SIG-M5 treated with dmso at 0.1 percent for 504 hours (cell line): ENCODE measurements around the gene CNPY1.

Experiments used
- DNase-seq: peaks from one replicate; lab custom pipeline; 2025; ENCODE audit not compliant: unreplicated experiment; lab: John Stamatoyannopoulos, UW

CNPY1 gene

GRCh38 chr7:155469311-155470185 lies 76.8 kb downstream of the CNPY1 start:
- no peak for DNase-seq

- no peak for DNase-seq
Observed at GRCh38 chr7:155468785-155469148, 77.6 kb downstream of the CNPY1 start.

DNA sequence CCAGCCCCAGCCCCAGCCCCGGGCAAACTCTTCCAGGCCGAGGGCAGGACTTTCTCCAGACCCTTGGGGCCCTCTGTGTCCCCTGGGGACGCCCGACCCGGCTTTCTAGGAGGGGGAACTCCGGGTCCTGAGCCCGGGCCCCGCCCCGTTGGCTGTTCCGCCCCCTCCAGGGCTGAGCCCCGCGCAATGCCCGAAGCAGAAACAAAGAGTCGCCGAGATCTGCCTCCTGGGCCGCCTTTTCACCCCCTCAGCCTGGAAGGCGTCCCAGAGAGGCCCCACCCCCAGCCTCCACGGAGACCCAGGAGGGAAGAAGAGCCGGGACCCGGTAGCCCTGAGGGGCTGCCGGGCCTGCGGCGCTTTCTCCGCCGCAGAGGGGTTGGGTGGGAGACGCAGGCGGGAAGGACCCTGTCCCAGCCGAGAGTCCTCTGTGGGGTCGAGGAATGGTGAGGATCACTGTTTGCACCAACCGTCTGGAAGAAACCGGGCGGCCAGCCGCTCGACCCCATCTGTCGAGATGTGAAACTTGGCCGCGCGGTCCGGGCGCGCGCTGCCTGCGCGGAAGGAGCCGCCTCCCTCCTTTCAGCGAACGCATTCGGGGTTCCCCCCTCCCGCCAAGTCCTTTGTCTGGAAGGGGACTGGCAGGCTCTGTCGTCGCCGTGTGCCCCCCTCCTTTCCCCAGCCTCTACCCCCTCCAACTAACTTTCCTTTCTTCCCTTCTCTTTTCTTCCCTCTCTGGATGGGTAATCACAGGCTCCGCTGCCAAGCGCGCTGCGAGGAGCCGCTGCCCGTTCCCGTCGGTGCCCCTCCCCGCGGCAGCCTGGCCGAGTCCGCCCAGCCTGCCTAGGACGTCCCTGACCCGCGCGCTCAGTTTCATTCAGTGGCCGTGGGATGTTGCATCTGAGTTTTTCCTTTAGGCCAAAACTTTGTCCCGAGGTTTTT lies 78.2 kb downstream of the CNPY1 start:
- no peak for DNase-seq

GRCh38 chr7:155466814-155467733 lies 79.3 kb downstream of the CNPY1 start:
- DNase-seq, result no peak

DNA sequence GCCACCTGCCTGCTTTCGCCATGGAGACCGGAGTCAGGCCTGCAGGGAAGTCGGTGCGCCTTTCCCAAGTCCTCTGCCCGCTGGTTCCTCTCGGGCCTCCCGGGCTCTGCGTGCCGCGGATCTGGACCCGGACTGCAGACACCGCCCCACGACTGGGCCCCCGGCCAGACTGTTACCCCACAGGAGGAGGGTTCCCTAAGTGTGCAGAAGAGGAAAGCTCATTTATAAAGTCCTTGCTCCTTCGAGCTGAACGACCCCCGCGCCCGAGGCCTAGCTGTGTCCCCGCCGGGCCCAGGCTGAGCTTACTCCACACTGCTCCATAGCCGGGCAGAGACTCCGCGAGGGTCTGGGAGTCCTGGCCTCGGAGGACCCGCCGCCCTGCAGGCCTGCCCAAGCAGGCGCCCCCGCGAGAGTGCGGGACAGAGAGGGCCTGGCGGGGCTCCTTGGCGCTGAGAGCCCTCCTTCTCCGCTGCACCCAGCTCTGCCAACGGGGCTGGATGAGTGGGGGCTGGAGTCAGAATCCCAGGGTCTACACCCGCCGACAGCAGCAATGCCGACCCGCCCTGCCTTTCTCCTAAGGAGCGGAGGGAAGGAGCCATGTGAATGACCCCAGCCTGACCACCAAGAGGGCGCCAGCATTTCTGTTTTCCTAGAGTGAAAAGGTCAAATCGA lies 80.1 kb downstream of the CNPY1 start:
- no peak for DNase-seq

DNA sequence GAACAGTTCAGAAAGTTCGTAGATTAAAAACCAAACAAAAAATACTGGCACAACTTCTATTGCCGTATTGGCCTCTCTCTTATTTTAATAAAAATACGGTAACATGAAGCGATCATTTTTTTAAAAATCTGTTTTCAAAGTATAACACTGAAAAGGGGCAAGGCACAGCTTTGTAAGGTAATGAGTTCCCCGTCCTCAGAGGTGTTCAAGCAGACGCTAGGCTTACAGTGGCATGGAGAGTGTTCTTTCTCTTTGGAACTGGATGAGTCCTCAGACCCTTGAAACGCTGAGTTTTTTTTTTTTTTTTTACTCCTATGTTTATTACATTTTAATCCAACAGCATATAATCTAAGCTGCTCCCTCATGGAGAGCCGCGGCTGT lies 80.6 kb downstream of the CNPY1 start:
- DNase-seq, result no peak

DNA sequence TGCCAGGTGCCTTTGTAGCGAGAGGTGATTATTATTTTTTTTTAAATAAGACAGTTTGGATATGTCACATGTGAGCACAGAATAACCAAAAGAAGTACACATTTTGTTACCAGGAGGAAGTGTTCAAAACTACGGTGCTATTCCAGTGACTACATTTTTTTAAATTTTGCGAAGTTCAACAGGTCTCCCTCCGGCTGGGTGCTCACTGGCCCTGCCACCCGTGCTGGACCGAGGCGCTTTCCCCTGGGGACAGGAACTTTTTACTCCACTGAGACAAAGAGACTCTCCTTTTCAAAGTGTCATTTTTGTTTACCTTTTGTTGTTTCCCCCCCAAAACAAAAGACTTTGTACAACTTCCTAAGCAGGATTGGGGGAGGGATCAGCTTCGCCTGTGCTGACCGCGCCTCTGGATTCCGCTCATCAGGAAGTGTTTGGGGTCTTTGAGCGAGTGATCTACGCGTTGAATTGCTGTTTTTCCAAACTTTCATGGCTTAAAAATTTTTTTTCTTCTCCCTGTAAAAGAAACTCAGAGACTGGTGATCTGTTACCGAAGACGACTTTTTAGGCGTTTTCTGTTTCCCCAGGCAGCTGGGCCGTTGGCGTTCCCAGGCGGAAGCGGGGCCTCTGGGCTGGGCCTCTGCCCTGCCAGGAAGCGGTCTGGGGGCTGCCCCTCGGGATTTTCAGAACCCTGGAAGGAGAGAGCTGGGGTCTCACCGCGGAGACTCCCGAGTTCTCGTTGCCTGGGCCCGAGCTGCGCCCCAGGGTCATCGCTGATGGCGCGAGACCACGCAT lies 81.2 kb downstream of the CNPY1 start:
- DNase-seq, result no peak

GRCh38 chr7:155464183-155464582 lies 82.2 kb downstream of the CNPY1 start:
- no peak for DNase-seq

- no peak for DNase-seq
Observed at GRCh38 chr7:155463114-155463811, 83.1 kb downstream of the CNPY1 start.

GRCh38 chr7:155462163-155462735 lies 84.1 kb downstream of the CNPY1 start:
- no peak for DNase-seq

DNA sequence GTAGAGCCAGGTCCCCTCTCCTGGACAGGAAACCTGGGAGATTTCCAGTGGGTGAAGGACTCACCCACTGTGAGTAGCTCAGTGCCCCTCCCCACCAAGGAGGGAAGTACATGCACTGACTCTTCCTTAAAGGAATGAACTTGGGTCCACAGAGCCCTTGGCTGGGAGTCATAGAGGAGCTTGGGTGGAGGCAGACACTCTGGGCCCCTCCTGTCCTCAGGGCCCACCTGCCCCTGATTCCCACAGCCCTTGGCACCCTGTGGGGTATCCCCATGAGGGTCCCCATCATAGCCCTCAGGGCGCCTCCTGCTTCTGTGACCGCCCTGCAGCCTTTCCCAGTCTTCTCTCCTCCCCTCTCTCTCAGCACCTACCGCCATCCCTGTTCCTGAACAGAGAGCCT lies 84.7 kb downstream of the CNPY1 start:
- no peak for DNase-seq

DNA sequence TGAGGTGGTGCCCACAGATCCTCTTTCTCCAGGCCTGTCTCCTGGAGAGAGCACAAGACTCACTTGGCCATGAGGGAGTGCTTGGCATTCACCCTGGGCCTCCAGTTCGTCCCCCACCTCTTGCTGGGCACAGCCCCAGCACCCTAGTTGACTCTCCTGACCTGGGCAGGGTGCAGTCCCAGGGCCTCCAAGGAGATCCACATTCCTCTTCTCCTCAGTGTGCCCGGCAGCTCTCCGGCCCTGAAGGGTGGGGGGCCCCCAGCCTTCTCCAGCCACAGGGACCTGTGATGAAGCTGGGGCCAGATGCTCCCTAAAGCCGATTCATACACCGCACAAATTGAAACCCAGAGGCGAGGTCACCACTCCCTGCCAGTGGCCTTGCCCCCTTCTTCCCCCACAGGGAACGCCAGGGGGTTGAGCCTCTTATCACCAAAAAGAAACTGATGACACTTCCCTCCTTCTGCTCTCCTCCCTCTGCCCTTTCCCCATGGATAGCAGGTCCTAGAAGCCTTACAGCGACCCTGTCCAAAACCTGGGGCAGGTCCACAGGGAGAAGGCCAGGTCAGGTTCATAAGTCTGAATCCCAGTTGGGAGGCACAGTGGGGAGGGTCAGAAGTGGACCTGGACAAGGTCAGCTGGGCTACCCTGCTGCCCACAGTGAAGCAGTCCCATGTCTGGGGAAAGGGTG lies 85.3 kb downstream of the CNPY1 start:
- no peak for DNase-seq

DNA sequence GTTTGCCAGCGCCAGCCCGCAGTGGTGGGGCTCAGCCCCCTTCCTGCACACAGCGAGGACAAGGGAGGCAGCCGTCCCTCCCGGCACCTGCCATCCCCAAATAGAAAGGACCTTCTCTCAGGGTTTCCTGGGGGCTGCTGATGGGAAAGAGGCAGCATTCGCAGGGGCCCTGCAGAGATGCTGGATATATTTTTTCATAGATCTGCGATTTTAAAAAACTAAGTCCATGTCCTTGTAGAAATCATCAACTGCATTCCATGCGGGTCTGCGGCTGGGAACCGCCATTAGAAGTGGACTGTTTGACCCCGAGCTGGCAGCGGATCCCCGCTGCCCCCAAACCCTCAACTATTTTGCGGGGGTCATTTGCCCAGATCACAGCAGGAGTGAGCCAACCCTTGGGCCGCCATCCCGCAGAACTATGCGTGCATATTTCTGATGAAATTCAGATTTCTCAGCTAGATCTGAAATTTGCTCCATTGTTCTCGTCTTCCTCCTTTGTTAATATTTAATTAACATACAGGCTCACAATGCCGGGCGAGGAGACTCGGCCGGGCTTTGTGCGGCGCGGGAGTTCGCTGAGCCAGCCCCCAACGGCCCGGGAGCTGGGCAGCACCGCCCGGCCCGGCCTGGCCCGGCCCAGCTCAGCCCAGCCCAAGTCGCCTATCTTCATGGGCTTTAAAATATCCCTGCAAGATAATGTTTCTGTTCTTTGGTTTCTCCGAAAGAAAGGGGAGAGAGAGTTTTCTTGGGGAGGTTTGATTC lies 86.5 kb downstream of the CNPY1 start:
- no peak for DNase-seq

DNA sequence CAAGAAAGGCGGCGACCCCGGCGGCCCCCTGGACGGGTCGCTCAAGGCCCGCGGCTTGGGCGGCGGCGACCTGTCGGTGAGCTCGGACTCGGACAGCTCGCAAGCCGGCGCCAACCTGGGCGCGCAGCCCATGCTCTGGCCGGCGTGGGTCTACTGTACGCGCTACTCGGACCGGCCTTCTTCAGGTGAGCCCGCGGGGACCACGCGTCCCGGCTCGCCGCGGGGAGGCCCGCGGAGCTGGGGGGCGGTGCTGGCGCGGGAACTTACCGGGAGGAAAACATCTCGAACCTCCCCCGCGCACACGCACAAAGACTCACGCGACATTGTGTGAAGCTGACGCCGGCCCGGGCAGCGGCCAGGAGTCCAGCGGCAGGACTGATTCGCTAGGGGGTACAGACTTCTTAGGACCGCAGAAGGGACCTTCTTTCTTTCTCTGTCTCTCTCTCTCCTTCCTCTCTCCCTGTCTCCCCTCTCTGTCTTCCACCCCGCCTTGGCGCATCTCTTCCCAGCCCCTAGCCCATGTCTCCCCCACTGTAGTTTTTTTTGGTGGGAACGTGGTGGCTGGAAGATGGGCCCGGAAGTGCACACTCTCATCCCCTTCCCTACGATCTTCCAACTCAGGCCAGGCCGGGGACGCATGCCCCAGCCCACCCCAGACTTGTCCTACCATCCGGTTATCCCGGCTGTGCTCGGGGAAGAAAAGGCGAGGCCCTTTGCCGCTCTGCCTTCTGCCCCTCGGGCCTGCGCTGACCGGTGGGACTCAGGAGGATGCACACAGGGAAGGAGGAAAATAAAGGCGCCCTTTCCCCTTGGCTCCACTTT lies 87.3 kb downstream of the CNPY1 start:
- no peak for DNase-seq

- no peak for DNase-seq
Observed at GRCh38 chr7:155458111-155458877, 88.1 kb downstream of the CNPY1 start, which contains the start of gene EN2. Gene EN2 (plus strand): TSS chr7:155458129. CDS start chr7:155458378, 249 bp downstream.
